Adipocyte (in vitro differentiated cells): ENCODE data around the gene IRAK1.

Source experiments
- DNase-seq: peaks from one replicate; pipeline ENCODE4 v3.0.0-alpha.2; 2015; ENCODE audit warnings: low read depth
- H3K27me3 ChIP-seq: replicated peaks from 2 replicates; pipeline ENCODE4 v1.7.0; 2013; ENCODE audit warnings: mild to moderate bottlenecking, low read length, moderate library complexity; ENCODE audit not compliant: control insufficient read depth, insufficient read depth
- H3K36me3 ChIP-seq: 2 replicates; pipeline ENCODE4 v1.7.0; 2013; ENCODE audit warnings: low read length, mild to moderate bottlenecking, moderate library complexity; ENCODE audit not compliant: control insufficient read depth, insufficient read depth, severe bottlenecking
- H3K4me1 ChIP-seq: 2 replicates; pipeline ENCODE4 v1.7.0; 2013; ENCODE audit warnings: mild to moderate bottlenecking, low read length, moderate library complexity; ENCODE audit not compliant: control insufficient read depth, insufficient read depth
- H3K4me3 ChIP-seq: 2 replicates; pipeline ENCODE4 v1.7.0; 2013; ENCODE audit warnings: mild to moderate bottlenecking, low read length, moderate library complexity
- H3K9ac ChIP-seq: 2 replicates; pipeline ENCODE4 v1.7.0; 2013; ENCODE audit warnings: mild to moderate bottlenecking, low read length, moderate library complexity
- H3K9me3 ChIP-seq: 2 replicates; pipeline ENCODE4 v1.7.0; 2013; ENCODE audit warnings: mild to moderate bottlenecking, low read length, moderate library complexity; ENCODE audit not compliant: control insufficient read depth

IRAK1 gene

GRCh38 chrX:153973127-153974002, 46.3 kb downstream of the IRAK1 start:
- H3K9ac ChIP-seq = peak overlapping the region; percentile 100
- H3K4me3 ChIP-seq = peak overlapping the region; percentile 99
- DNase-seq = no peak
- no peaks in the 10 kb centered on the region for H3K36me3 ChIP-seq
- H3K4me1 ChIP-seq = peaks cover 30% of the 10 kb centered on the region
- no peaks in the 10 kb centered on the region for H3K27me3 ChIP-seq
- H3K9me3 ChIP-seq = no peaks in the 10 kb centered on the region

GRCh38 chrX:153972368-153973126, 47.2 kb downstream of the IRAK1 start, which contains the start of gene TMEM187:
TMEM187 (plus strand) TSS chrX:153972754; CDS start chrX:153982063, 9,309 bp downstream.
- peak; percentile 90 for DNase-seq
- Histone ChIP-seq H3K27me3 (no peaks in the 10 kb centered on the region), H3K36me3 (no peaks in the 10 kb centered on the region), H3K4me3 (peak within 1 kb of the TSS; percentile 99), H3K9me3 (no peaks in the 10 kb centered on the region), H3K9ac (peak within 1 kb of the TSS; percentile 100), H3K4me1 (peaks cover 38% of the 10 kb centered on the region)

- H3K27me3 ChIP-seq = no peaks in the 10 kb centered on the region
- no peaks in the 10 kb centered on the region for H3K9me3 ChIP-seq
- H3K4me3 ChIP-seq = peak within 1 kb of the TSS; percentile 99
- peaks cover 44% of the 10 kb centered on the region for H3K4me1 ChIP-seq
- peak; percentile 90 for DNase-seq
- H3K9ac ChIP-seq = peak within 1 kb of the TSS; percentile 100
- H3K36me3 ChIP-seq = no peaks in the 10 kb centered on the region
Measured at GRCh38 chrX:153971450-153972367, 48.0 kb downstream of the IRAK1 start, which contains the start of gene HCFC1. HCFC1 (minus strand) TSS chrX:153971818; CDS start chrX:153970840, 978 bp downstream.

- Histone ChIP-seq H3K27me3 (no peaks in the 10 kb centered on the region), H3K36me3 (no peaks in the 10 kb centered on the region), H3K9ac (peak overlapping the region; percentile 100), H3K9me3 (no peaks in the 10 kb centered on the region), H3K4me3 (peak overlapping the region; percentile 99), H3K4me1 (peaks cover 50% of the 10 kb centered on the region)
- peak; percentile 88 for DNase-seq
Measured at GRCh38 chrX:153971124-153971449, 48.6 kb downstream of the IRAK1 start.

- H3K9me3 ChIP-seq = no peaks in the 10 kb centered on the region
- H3K9ac ChIP-seq = peak overlapping the region; percentile 100
- peak; percentile 60 for DNase-seq
- H3K4me3 ChIP-seq = peak overlapping the region; percentile 99
- peaks cover 51% of the 10 kb centered on the region for H3K4me1 ChIP-seq
- H3K36me3 ChIP-seq = no peaks in the 10 kb centered on the region
- no peaks in the 10 kb centered on the region for H3K27me3 ChIP-seq
Measured at GRCh38 chrX:153970357-153971123, 49.2 kb downstream of the IRAK1 start.

DNA sequence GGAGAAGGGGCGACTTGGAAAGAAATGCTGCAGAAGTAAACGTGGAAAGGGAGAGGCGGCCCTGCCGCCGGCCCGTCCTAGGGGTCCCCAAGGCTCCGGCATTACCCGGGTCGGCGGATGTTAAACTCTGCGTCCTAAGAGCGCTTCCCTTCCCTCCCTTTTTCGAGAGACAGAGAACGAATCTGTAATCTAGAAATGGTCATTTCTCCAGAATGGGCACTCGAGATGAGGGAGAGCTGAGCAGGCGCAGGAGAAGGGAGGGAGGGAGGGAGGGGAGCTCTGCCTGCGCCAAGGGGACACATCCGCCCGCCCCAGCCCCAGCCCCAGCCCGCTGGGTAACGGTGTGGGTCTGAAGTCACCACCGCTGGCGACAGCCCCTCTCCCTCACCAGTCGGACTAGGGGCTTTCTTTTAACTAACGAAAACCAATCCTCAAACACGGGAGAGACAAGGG, 49.8 kb downstream of the IRAK1 start:
- Histone ChIP-seq H3K9me3 (no peaks in the 10 kb centered on the region), H3K36me3 (no peaks in the 10 kb centered on the region), H3K9ac (peak overlapping the region; percentile 100), H3K27me3 (no peaks in the 10 kb centered on the region), H3K4me3 (peak overlapping the region; percentile 99), H3K4me1 (peaks cover 50% of the 10 kb centered on the region)
- peak; percentile 52 for DNase-seq

DNA sequence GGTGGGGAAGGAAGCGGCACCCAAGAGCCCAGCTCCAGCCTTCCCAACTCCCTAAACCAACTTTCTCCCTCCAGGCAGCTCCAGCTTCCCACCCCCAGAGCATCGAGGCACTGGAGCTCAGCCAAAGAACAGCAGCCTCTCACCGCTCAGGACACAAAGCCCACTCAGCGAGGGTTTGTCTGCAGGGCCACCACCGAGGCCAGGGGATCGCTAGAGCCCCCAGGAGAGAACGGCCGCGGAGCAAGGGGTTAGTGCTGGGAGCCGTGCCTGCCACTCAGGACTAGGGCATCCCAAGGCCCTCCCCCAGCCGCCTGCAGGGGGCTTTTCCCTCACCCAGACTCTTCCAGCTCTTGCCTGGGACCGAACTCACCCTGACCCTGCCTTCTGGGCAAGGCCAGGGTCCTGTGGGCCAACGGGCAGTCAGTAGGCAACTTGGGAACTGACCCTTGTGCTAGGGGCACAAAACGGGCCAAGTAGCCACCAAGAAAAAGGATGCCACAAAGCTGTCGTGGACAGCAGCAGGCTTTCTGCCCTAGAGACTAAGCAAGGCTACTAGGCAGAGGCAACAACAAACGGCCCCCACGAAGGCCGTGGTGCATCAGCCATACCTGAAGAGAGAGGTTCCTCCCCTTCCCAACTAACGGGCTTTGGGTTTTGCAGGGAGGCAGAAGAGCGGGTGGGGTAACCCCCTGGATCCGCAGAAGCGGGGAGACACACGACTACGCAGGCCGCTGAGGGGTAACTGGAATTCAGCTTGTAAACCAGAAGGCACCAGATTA, 50.4 kb downstream of the IRAK1 start:
- peak overlapping the region; percentile 100 for H3K9ac ChIP-seq
- peak; percentile 22 for DNase-seq
- peak overlapping the region; percentile 99 for H3K4me3 ChIP-seq
- no peaks in the 10 kb centered on the region for H3K27me3 ChIP-seq
- no peaks in the 10 kb centered on the region for H3K9me3 ChIP-seq
- H3K4me1 ChIP-seq = peaks cover 44% of the 10 kb centered on the region
- no peaks in the 10 kb centered on the region for H3K36me3 ChIP-seq

- H3K4me3 ChIP-seq = peak overlapping the region; percentile 99
- H3K4me1 ChIP-seq = peaks cover 38% of the 10 kb centered on the region
- H3K9me3 ChIP-seq = no peaks in the 10 kb centered on the region
- peak; percentile 33 for DNase-seq
- H3K36me3 ChIP-seq = peaks cover 3% of the 10 kb centered on the region
- peak overlapping the region; percentile 100 for H3K9ac ChIP-seq
- H3K27me3 ChIP-seq = no peaks in the 10 kb centered on the region
Measured at GRCh38 chrX:153968754-153969124, 51.0 kb downstream of the IRAK1 start.

DNA sequence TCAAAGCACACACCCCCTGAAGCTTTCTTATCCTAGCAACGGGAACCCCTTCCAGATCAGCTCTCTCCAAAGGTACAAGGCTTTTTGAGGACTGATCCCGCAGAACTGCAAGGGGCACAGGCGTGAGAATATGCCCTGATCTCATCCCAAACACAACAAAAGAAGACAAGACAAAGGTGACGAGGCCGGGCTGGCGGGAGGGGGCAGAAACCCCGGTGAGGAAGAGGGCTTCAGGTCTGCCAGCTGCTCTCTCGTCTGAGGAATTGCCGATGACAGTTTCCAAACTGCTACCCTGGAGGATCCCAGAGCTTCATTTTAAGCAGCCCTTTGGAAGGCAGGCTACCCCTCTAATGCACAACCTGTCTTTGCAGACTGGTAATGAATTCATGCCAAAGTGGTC, 51.4 kb downstream of the IRAK1 start:
- Histone ChIP-seq H3K36me3 (peaks cover 5% of the 10 kb centered on the region), H3K9ac (peak overlapping the region; percentile 100), H3K27me3 (no peaks in the 10 kb centered on the region), H3K9me3 (no peaks in the 10 kb centered on the region), H3K4me1 (peaks cover 33% of the 10 kb centered on the region), H3K4me3 (peak overlapping the region; percentile 99)
- DNase-seq = no peak
